PC-3 (cell line): Measurements from ENCODE around the gene GID4. TPM values are rescaled to one million over a fixed set of nuclear protein-coding genes. Genes with fewer than 3 reads are reported as not detected.

Experiments
- ATAC-seq: fragments of 200-7000 bp; cut with Tn5 transposase; 2 replicates; pipeline ENCODE4 v1.9.1; 2020; ENCODE audit warnings: mild to moderate bottlenecking, moderate library complexity
- BruUV-seq: library from RNA; stranded (reverse); fragments of 400-500 nt; replicated peaks from 2 replicates; lab custom pipeline; 2021; lab: Mats Ljungman, UMichigan
- CTCF ChIA-PET: fragments of 300-600 bp; sonication (Branson Sonifier 250); formaldehyde crosslinking; loops from one replicate; lab custom pipeline; 2022; ENCODE audit warnings: antibody characterized with exemption; lab: Charles Lee
- POLR2A ChIA-PET: fragments of 300-600 bp; sonication (Branson Sonifier 250); formaldehyde crosslinking; loops from one replicate; lab custom pipeline; 2022; ENCODE audit warnings: antibody characterized with exemption; ENCODE audit not compliant: unreplicated experiment; lab: Charles Lee
- DNase-seq: peaks from one replicate; pipeline ENCODE4 v3.0.0-alpha.2; 2015
- H2AFZ ChIP-seq: fragments of 300-600 bp; sonication (generic); 2 replicates; pipeline ENCODE4 v1.6.0; 2016; ENCODE audit warnings: antibody characterized with exemption, low read length
- H3F3A ChIP-seq: fragments of 300-600 bp; sonication (generic); one replicate; pipeline ENCODE4 v1.6.0; 2017; ENCODE audit warnings: antibody characterized with exemption, low read length, control low read depth, mild to moderate bottlenecking; ENCODE audit not compliant: unreplicated experiment
- H3K27ac ChIP-seq: fragments of 300-600 bp; sonication (generic); 2 replicates; pipeline ENCODE4 v1.5.1; 2016; ENCODE audit warnings: mild to moderate bottlenecking, low read length
- H3K27me3 ChIP-seq: fragments of 300-600 bp; sonication (generic); 2 replicates; pipeline ENCODE4 v1.6.1; 2016; ENCODE audit warnings: low read length, mixed read lengths
- H3K36me3 ChIP-seq: fragments of 300-600 bp; sonication (generic); 2 replicates; pipeline ENCODE4 v1.6.1; 2016; ENCODE audit warnings: low read depth, mixed run types, low read length, mixed read lengths
- H3K4me1 ChIP-seq: fragments of 300-600 bp; sonication (generic); 2 replicates; pipeline ENCODE4 v1.5.1; 2016; ENCODE audit warnings: low read length; ENCODE audit not compliant: insufficient read depth
- H3K4me2 ChIP-seq: fragments of 300-600 bp; sonication (generic); 2 replicates; pipeline ENCODE4 v1.6.0; 2016; ENCODE audit warnings: low read length
- H3K4me3 ChIP-seq: fragments of 300-600 bp; sonication (generic); 2 replicates; pipeline ENCODE4 v1.5.1; 2016; ENCODE audit warnings: mild to moderate bottlenecking, low read length, mixed read lengths
- H3K79me2 ChIP-seq: fragments of 300-600 bp; sonication (generic); 2 replicates; pipeline ENCODE4 v1.6.1; 2017; ENCODE audit warnings: low read length, mixed read lengths
- H3K9ac ChIP-seq: fragments of 300-600 bp; sonication (generic); 2 replicates; pipeline ENCODE4 v1.6.0; 2016; ENCODE audit warnings: mild to moderate bottlenecking, low read length
- H3K9me2 ChIP-seq: fragments of 300-600 bp; sonication (generic); replicated peaks from 2 replicates; pipeline ENCODE4 v1.6.1; 2016; ENCODE audit warnings: mixed run types, low read length, mixed read lengths
- H3K9me3 ChIP-seq: fragments of 300-600 bp; sonication (generic); 2 replicates; pipeline ENCODE4 v1.6.1; 2016; ENCODE audit warnings: low read length, mixed read lengths
- H4K20me1 ChIP-seq: fragments of 300-600 bp; sonication (generic); 2 replicates; pipeline ENCODE4 v1.6.1; 2016; ENCODE audit warnings: low read length, mixed read lengths
- CTCF ChIP-seq: fragments of 300-600 bp; sonication (generic); conservative IDR thresholded peaks from 2 replicates; pipeline ENCODE4 v1.5.1; 2017; ENCODE audit warnings: antibody characterized with exemption, low read depth, mild to moderate bottlenecking, low read length
- EZH2 ChIP-seq: fragments of 300-600 bp; sonication (generic); IDR thresholded peaks from one replicate; pipeline ENCODE4 v1.6.1; 2017; ENCODE audit warnings: antibody characterized with exemption, mild to moderate bottlenecking, low read length; ENCODE audit not compliant: unreplicated experiment
- EZH2phosphoT487 ChIP-seq: fragments of 300-600 bp; sonication (generic); IDR thresholded peaks from 2 replicates; pipeline ENCODE4 v1.6.1; 2018; ENCODE audit warnings: mild to moderate bottlenecking, antibody characterized with exemption, low read length, borderline replicate concordance
- intact Hi-C: fragments of 100-400 bp; cut with micrococcal nuclease; formaldehyde crosslinking; loops from 2 replicates; pipeline ENCODE4 v1.9.0; 2023
- total RNA-seq: library from RNA; depleted of rRNA; stranded (reverse); fragments of >200 nt; gene quantifications from 2 replicates; pipeline ENCODE4 v1.2.3, GENCODE V29; 2014

The GID4 gene
- total RNA-seq, 1 experiment from 2014 or later = 7.3 TPM

- no peak overlapping the region for H2AFZ ChIP-seq
- no TSS peak for BruUV-seq
- H3F3A ChIP-seq = no peaks in the 10 kb centered on the region
- no peak for ATAC-seq
- no peaks in the 10 kb centered on the region for H3K27me3 ChIP-seq
- H3K4me2 ChIP-seq = no peak overlapping the region
- peaks cover 5% of the 10 kb centered on the region for H3K4me1 ChIP-seq
- intact Hi-C loops = no loop called here
- POLR2A ChIA-PET = no interaction called here
- H3K9me3 ChIP-seq = no peaks in the 10 kb centered on the region
- TF ChIP-seq EZH2phosphoT487 (no peak), CTCF (no peak), EZH2 (no peak)
- no peaks in the 10 kb centered on the region for H3K9me2 ChIP-seq
- H3K27ac ChIP-seq = no peak overlapping the region
- H3K36me3 ChIP-seq = no peaks in the 10 kb centered on the region
- CTCF ChIA-PET = interaction anchor here (0.6 kb wide), 1 partner anchor 24 kb away, joined by 10 read pairs; no protein-coding TSS in a partner anchor
- no peak overlapping the region for H3K9ac ChIP-seq
- no peak for DNase-seq
- H3K79me2 ChIP-seq = no peaks in the 10 kb centered on the region
- H4K20me1 ChIP-seq = no peaks in the 10 kb centered on the region
- H3K4me3 ChIP-seq = no peak overlapping the region
Measured at GRCh38 chr17:17999364-18000029, 39.7 kb upstream of the GID4 start.

- no peaks in the 10 kb centered on the region for H3F3A ChIP-seq
- H3K79me2 ChIP-seq = no peaks in the 10 kb centered on the region
- H3K4me3 ChIP-seq = no peak overlapping the region
- peaks cover 10% of the 10 kb centered on the region for H3K4me1 ChIP-seq
- no peaks in the 10 kb centered on the region for H4K20me1 ChIP-seq
- H3K27ac ChIP-seq = no peak overlapping the region
- no peaks in the 10 kb centered on the region for H3K36me3 ChIP-seq
- ChIA-PET POLR2A (no interaction called here), CTCF (no interaction called here)
- BruUV-seq = no TSS peak
- DNase-seq = no peak
- no peak overlapping the region for H3K9ac ChIP-seq
- no peak overlapping the region for H2AFZ ChIP-seq
- H3K4me2 ChIP-seq = no peak overlapping the region
- no peak for TF ChIP-seq EZH2
- TF ChIP-seq EZH2phosphoT487 = no peak
- no peak for TF ChIP-seq CTCF
- H3K27me3 ChIP-seq = no peaks in the 10 kb centered on the region
- H3K9me3 ChIP-seq = no peaks in the 10 kb centered on the region
- ATAC-seq = no peak
- H3K9me2 ChIP-seq = no peaks in the 10 kb centered on the region
- intact Hi-C loops = no loop called here
Measured at GRCh38 chr17:18000030-18000408, 39.2 kb upstream of the GID4 start.

GRCh38 chr17:18002171-18002570 lies 37.0 kb upstream of the GID4 start:
- no peaks in the 10 kb centered on the region for H4K20me1 ChIP-seq
- no peaks in the 10 kb centered on the region for H3K79me2 ChIP-seq
- ATAC-seq (no peak), DNase-seq (no peak)
- H3F3A ChIP-seq = no peaks in the 10 kb centered on the region
- no peaks in the 10 kb centered on the region for H3K9me3 ChIP-seq
- no peak overlapping the region for H3K27ac ChIP-seq
- TF ChIP-seq EZH2 (no peak), CTCF (no peak), EZH2phosphoT487 (no peak)
- ChIA-PET POLR2A (no interaction called here), CTCF (no interaction called here)
- H3K9ac ChIP-seq = no peak overlapping the region
- H3K4me3 ChIP-seq = no peak overlapping the region
- intact Hi-C loops = no loop called here
- no peak overlapping the region for H2AFZ ChIP-seq
- H3K27me3 ChIP-seq = no peaks in the 10 kb centered on the region
- H3K4me1 ChIP-seq = peaks cover 24% of the 10 kb centered on the region
- no peak overlapping the region for H3K4me2 ChIP-seq
- H3K9me2 ChIP-seq = no peaks in the 10 kb centered on the region
- BruUV-seq = no TSS peak
- no peaks in the 10 kb centered on the region; the same call in 1 of the 2 replicates for H3K36me3 ChIP-seq
